Fibroblast of villous mesenchyme (primary cell): ENCODE measurements around the gene DACH1. TPM values are rescaled to one million over a fixed set of nuclear protein-coding genes. Genes with fewer than 3 reads are reported as not detected.
A peak's percentile ranks its signal among the peaks of the same experiment; 100 is the strongest.

Experiments
- DNase-seq: peaks from one replicate; pipeline ENCODE4 v3.0.0-alpha.2; 2010; ENCODE audit warnings: low read depth
- H3K4me3 ChIP-seq: 2 replicates; pipeline ENCODE4 v1.5.1; 2011; ENCODE audit warnings: low read depth, mild to moderate bottlenecking, low read length
- total RNA-seq: library from RNA; depleted of rRNA; stranded (reverse); fragments of >200 nt; gene quantifications from 2 replicates; pipeline ENCODE4 v1.2.3, GENCODE V29; 2012
- TF ChIP-seq, protein P1 (sequence below): IDR thresholded peaks from 2 replicates; pipeline ENCODE4 v1.5.1; 2012; ENCODE audit warnings: low read depth, mild to moderate bottlenecking, low read length; ENCODE audit not compliant: insufficient read depth

DACH1 gene
- total RNA-seq, 1 donor, result 0.43 TPM

DNA sequence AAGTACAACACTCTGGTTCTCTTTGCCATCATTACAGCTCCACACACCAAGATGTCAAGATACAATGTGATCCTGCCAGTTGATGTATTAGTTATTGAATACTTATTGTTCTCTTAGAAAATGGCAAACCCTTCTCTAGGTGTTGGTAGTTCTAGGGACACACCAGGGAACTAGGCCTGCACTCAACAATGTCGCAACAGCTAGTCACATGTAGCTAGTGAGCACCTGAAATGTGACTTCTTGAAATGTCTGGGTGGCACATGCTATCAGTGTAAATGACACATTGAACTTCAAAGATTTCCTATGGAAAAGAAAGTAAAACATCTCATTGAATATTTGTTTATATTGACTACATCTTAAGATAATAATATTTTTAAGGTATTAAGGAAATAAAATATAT, 49.7 kb downstream of the DACH1 start:
- TF ChIP-seq, protein P1, sequence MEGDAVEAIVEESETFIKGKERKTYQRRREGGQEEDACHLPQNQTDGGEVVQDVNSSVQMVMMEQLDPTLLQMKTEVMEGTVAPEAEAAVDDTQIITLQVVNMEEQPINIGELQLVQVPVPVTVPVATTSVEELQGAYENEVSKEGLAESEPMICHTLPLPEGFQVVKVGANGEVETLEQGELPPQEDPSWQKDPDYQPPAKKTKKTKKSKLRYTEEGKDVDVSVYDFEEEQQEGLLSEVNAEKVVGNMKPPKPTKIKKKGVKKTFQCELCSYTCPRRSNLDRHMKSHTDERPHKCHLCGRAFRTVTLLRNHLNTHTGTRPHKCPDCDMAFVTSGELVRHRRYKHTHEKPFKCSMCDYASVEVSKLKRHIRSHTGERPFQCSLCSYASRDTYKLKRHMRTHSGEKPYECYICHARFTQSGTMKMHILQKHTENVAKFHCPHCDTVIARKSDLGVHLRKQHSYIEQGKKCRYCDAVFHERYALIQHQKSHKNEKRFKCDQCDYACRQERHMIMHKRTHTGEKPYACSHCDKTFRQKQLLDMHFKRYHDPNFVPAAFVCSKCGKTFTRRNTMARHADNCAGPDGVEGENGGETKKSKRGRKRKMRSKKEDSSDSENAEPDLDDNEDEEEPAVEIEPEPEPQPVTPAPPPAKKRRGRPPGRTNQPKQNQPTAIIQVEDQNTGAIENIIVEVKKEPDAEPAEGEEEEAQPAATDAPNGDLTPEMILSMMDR, result no peak
- H3K4me3 ChIP-seq, result no peak overlapping the region
- no peak for DNase-seq

DNA sequence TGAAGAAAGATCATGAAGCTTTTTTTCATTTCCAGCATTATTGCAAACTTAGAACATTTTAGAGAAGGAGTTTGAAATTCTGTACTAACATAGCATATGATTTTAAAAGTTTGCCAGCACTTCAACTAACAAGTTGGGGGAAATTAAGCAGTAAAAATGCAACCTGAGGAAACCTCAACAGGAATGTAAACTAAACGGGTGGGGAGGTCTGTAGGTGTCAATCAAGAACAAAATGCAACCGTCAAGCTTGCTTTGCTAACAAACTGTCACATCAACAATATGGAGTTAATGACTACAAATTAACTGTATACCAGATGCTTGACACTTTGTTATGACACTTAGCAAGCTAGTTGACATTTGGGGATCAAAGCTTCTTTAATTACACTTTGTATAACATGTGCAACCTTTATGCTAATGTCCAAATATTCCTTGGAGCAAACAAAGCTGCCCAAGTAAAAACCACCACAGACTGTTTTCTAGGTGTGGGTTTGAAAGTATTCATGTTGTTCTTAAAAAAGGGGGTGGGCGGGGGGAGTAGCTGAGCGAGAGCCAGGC, 52.1 kb downstream of the DACH1 start:
- no peak for DNase-seq
- TF ChIP-seq, protein P1, result no peak
- H3K4me3 ChIP-seq, result no peak overlapping the region

DNA sequence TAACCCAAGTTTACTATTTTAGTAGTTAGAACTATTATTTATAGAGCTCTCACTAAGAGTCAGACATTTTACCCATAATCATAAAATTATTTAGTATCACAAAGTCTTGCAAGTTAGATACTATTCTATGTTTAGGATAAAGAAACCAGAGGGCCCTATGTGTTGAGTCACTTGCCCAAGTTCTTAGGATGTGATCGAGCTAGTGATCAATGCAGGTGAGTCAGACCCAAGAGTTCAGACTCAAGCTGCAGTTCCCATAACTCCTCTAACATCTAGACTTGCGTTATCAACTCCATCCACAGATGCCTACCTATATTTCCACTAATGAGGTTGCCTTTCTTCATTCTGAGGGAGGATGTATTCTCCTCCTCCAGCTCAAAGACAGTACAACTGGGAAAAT, 53.8 kb downstream of the DACH1 start:
- no peak overlapping the region for H3K4me3 ChIP-seq
- TF ChIP-seq, protein P1, result no peak
- DNase-seq, result no peak

DNA sequence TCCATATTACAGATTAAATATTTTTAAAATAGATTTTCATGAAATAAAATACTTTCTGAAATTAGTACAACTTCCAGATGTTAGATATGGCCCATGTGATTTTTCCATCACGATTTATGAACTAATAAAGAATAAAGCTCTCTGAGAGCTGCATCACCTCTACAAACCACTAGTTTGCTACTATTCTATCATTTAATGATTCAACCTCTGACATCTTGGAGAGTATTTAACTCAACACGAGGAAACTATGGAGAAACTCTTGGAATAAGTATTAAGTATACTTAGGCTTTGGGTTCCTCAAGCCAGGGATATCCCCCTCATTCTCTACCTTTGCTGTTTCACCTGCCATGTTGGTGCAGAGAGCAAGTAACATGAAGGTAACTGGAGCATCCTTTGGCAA, 55.7 kb downstream of the DACH1 start:
- TF ChIP-seq, protein P1, result no peak
- no peak for DNase-seq
- H3K4me3 ChIP-seq, result no peak overlapping the region

DNA sequence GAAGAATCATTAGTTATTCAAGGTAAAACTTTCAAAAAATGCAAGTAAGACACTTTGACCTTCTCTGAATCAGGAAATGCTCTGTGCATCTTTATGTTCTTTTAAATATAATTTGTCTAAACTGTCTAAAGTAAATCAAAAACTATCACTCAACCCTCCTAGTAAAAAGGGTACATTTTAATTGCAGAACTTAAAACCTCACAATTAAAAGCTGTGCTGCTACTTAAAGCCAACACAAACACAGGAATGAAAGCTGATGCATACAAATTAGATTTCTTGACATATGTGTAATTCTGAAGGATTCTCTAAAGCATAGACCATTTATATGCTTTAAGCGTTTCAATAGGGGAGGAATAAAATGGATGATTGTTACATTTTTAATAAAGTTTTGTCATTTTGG, 58.3 kb downstream of the DACH1 start:
- no peak overlapping the region for H3K4me3 ChIP-seq
- TF ChIP-seq, protein P1, result no peak
- no peak for DNase-seq

DNA sequence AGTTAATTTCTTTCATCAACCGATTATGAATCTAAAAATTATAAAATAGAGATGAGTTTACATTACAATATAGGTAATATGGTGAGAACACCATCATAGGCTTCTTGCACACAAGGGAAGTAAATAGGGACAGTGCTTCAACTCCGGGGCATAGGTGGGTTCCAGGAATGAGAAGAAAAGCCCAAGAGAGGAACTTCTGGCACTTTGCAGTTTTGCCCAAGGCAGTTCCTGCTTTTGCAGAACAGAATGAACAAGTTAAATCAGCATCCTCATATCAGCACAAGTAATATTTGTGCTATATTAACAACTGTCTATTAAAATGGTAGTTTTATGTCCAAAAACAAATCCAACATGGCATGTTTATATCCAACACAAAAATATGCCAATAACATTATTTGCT, 60.1 kb downstream of the DACH1 start:
- TF ChIP-seq, protein P1, result no peak
- no peak overlapping the region for H3K4me3 ChIP-seq
- no peak for DNase-seq

DNA sequence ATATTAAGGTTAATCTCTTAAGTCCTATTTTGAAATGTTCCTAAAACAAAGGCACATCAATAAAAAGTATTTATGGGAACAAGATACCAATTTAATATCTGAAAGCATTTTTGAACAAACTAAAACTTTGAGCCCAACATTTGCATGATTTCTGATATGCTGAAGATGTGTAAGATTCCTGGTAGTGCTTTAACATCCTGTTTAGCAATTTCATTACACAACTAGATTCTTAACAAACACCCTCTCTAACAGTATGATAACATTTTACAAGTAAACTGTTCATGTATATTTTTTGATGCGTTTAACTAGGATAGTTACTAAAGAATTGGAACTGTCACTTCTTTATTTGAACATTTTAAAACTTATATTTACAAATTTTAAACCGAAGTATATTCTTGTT, 63.9 kb downstream of the DACH1 start:
- peak; percentile 32 for DNase-seq
- TF ChIP-seq, protein P1, result no peak

More for the DNA sequence above, 63.9 kb downstream of the DACH1 start:
- H3K4me3 ChIP-seq, result no peak overlapping the region
